Adrenal gland (tissue), 5 donors: Measurements from ENCODE around the gene GRID1.

Experiments used
- POLR2A ChIP-seq, 2 donors: fragments of 450-650 bp; IDR thresholded peaks; one replicate each; pipeline ENCODE4 v1.6.1; 2017; ENCODE audit warnings: antibody characterized with exemption in 2 of 2, mild to moderate bottlenecking in 2 of 2, moderate library complexity in 1 of 2
- TF ChIP-seq, protein P1 (sequence below), 6 experiments: fragments of 450-650 bp in 4 of 6; fragments of 200-600 bp in 2 of 6; sonication (generic) in 1 of 6; IDR thresholded peaks; 1 replicate in 5 of 6; 2 replicates in 1 of 6; pipeline versions ENCODE4 v1.5.1 to v1.8.0; 2016 to 2021; ENCODE audit warnings: antibody characterized with exemption in 6 of 6, mild to moderate bottlenecking in 2 of 6, moderate library complexity in 1 of 6
- donor health status: DM: no; HTN: no; CAD: no.

DNA sequence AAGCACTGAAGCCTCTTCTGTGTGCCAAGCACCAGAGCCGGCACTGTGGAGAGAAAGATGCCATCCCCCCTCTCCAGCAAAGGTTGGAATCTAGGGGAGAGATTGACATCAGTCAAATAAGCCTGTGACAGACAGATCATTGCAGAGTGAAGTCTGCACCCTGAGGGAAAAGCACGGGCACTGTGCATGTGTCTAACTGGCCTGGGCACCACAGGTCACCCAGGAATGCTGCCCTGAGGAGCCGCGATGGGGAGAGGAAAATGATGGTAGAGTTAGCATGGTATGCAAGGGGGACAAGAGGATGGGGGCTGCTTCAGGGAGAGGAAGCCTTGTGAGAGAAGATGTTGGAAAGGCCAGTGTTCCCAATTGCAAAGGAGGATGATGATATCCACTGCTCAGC lies 261.0 kb downstream of the GRID1 start:
- TF ChIP-seq, protein P1, sequence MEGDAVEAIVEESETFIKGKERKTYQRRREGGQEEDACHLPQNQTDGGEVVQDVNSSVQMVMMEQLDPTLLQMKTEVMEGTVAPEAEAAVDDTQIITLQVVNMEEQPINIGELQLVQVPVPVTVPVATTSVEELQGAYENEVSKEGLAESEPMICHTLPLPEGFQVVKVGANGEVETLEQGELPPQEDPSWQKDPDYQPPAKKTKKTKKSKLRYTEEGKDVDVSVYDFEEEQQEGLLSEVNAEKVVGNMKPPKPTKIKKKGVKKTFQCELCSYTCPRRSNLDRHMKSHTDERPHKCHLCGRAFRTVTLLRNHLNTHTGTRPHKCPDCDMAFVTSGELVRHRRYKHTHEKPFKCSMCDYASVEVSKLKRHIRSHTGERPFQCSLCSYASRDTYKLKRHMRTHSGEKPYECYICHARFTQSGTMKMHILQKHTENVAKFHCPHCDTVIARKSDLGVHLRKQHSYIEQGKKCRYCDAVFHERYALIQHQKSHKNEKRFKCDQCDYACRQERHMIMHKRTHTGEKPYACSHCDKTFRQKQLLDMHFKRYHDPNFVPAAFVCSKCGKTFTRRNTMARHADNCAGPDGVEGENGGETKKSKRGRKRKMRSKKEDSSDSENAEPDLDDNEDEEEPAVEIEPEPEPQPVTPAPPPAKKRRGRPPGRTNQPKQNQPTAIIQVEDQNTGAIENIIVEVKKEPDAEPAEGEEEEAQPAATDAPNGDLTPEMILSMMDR (IDR thresholded peaks at IDR 0.05), result no peak
- TF ChIP-seq POLR2A (IDR thresholded peaks at IDR 0.05), result no peak
